HL-60 (cell line): ENCODE data around the gene CPNE4.

Experiments used
- POLR2AphosphoS5 ChIP-seq: IDR thresholded peaks from 2 replicates; pipeline ENCODE4 v1.6.1; 2012; ENCODE audit warnings: low read depth
- TF ChIP-seq, protein P1 (sequence below): IDR thresholded peaks from one replicate; pipeline ENCODE4 v1.5.1; 2011; ENCODE audit warnings: low read length, control low read depth, inconsistent platforms; ENCODE audit not compliant: insufficient read depth
- TF ChIP-seq, protein P2 (sequence below): IDR thresholded peaks from 2 replicates; pipeline ENCODE4 v1.6.1; 2012; ENCODE audit warnings: low read depth; ENCODE audit not compliant: insufficient replicate concordance

DNA sequence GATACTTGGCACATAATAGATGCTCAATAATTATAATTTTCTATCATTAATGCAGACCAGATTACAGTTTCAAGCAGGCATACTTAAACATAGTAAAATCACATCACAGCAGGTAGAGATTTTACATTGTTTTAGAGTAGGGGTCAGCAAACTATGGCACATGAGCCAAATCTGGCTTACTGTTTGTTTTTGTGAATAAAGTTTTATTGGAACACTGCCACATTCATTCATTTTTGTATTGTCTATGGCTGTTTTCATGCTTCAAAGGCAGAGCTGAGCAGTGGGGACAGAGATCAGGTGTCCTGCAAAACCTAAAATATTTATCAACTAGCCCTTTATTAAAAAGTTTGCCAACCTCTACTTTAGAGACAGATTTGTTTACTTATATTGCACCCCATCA is 342.5 kb downstream of the CPNE4 start:
- TF ChIP-seq POLR2AphosphoS5, result no peak
- TF ChIP-seq, protein P1, sequence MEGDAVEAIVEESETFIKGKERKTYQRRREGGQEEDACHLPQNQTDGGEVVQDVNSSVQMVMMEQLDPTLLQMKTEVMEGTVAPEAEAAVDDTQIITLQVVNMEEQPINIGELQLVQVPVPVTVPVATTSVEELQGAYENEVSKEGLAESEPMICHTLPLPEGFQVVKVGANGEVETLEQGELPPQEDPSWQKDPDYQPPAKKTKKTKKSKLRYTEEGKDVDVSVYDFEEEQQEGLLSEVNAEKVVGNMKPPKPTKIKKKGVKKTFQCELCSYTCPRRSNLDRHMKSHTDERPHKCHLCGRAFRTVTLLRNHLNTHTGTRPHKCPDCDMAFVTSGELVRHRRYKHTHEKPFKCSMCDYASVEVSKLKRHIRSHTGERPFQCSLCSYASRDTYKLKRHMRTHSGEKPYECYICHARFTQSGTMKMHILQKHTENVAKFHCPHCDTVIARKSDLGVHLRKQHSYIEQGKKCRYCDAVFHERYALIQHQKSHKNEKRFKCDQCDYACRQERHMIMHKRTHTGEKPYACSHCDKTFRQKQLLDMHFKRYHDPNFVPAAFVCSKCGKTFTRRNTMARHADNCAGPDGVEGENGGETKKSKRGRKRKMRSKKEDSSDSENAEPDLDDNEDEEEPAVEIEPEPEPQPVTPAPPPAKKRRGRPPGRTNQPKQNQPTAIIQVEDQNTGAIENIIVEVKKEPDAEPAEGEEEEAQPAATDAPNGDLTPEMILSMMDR, result no peak
- TF ChIP-seq, protein P2, sequence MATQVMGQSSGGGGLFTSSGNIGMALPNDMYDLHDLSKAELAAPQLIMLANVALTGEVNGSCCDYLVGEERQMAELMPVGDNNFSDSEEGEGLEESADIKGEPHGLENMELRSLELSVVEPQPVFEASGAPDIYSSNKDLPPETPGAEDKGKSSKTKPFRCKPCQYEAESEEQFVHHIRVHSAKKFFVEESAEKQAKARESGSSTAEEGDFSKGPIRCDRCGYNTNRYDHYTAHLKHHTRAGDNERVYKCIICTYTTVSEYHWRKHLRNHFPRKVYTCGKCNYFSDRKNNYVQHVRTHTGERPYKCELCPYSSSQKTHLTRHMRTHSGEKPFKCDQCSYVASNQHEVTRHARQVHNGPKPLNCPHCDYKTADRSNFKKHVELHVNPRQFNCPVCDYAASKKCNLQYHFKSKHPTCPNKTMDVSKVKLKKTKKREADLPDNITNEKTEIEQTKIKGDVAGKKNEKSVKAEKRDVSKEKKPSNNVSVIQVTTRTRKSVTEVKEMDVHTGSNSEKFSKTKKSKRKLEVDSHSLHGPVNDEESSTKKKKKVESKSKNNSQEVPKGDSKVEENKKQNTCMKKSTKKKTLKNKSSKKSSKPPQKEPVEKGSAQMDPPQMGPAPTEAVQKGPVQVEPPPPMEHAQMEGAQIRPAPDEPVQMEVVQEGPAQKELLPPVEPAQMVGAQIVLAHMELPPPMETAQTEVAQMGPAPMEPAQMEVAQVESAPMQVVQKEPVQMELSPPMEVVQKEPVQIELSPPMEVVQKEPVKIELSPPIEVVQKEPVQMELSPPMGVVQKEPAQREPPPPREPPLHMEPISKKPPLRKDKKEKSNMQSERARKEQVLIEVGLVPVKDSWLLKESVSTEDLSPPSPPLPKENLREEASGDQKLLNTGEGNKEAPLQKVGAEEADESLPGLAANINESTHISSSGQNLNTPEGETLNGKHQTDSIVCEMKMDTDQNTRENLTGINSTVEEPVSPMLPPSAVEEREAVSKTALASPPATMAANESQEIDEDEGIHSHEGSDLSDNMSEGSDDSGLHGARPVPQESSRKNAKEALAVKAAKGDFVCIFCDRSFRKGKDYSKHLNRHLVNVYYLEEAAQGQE, result no peak
